Spleen (tissue), 11 donors: ENCODE measurements around the gene TRPV4. TPM values are rescaled to one million over a fixed set of nuclear protein-coding genes. Genes with fewer than 3 reads are reported as not detected.

ENCODE experiments used
- DNase-seq: peaks from one replicate; pipeline ENCODE4 v3.0.0-alpha.2; 2020
- H3K27ac ChIP-seq, 8 donors: fragments of 200-600 bp; sonication (generic) in 7 of 8; 1 replicate in 4 of 8; 2 replicates in 4 of 8; pipeline versions ENCODE4 v1.5.0 to v1.8.0; 2016 to 2021; ENCODE audit warnings: inconsistent platforms in 4 of 8, mild to moderate bottlenecking in 4 of 8, moderate library complexity in 1 of 8
- H3K27me3 ChIP-seq, 7 donors: fragments of 200-600 bp; sonication (generic) in 6 of 7; replicated peaks in 1 of 7; 1 replicate in 4 of 7; 2 replicates in 3 of 7; pipeline versions ENCODE4 v1.5.0 to v1.8.0; 2016 to 2021; ENCODE audit warnings: inconsistent platforms in 3 of 7, mild to moderate bottlenecking in 1 of 7
- H3K36me3 ChIP-seq, 6 donors: fragments of 200-600 bp; sonication (generic) in 5 of 6; 1 replicate in 4 of 6; 2 replicates in 2 of 6; pipeline versions ENCODE4 v1.5.0 to v1.8.0; 2016 to 2021; ENCODE audit warnings: inconsistent platforms in 2 of 6
- H3K4me1 ChIP-seq, 6 donors: fragments of 200-600 bp; sonication (generic) in 5 of 6; 1 replicate in 3 of 6; 2 replicates in 3 of 6; pipeline versions ENCODE4 v1.5.0 to v1.8.0; 2016 to 2021; ENCODE audit warnings: inconsistent platforms in 3 of 6
- H3K4me3 ChIP-seq, 8 donors: fragments of 200-600 bp; sonication (generic) in 7 of 8; 1 replicate in 4 of 8; 2 replicates in 4 of 8; pipeline versions ENCODE4 v1.5.0 to v1.8.0; 2016 to 2021; ENCODE audit warnings: inconsistent platforms in 4 of 8, mild to moderate bottlenecking in 4 of 8, moderate library complexity in 2 of 8
- H3K9me3 ChIP-seq, 8 donors: fragments of 200-600 bp; sonication (generic) in 7 of 8; 1 replicate in 4 of 8; 2 replicates in 4 of 8; pipeline versions ENCODE4 v1.5.0 to v1.8.0; 2016 to 2021; ENCODE audit warnings: inconsistent platforms in 4 of 8
- POLR2A ChIP-seq, 3 donors: fragments of 450-650 bp; IDR thresholded peaks; one replicate each; pipeline ENCODE4 v1.5.1; 2017; ENCODE audit warnings: antibody characterized with exemption in 3 of 3, mild to moderate bottlenecking in 1 of 3
- POLR2AphosphoS5 ChIP-seq, 3 donors: sonication (generic); formaldehyde crosslinking; IDR thresholded peaks; one replicate each; pipeline ENCODE4 v1.5.1; 2017; ENCODE audit warnings: antibody characterized with exemption in 3 of 3
- WGBS, 5 donors: extraction: QIAGEN DNeasy Blood & Tissue Kit in 3 of 5; methylation state at CpG; one replicate each; pipeline versions ENCODE4 v1.1.5 to v1.1.7; 2013 to 2018; 5-methylcytosine and 5-hydroxymethylcytosine counted together
- intact Hi-C: fragments of 100-400 bp; cut with DNase I; formaldehyde crosslinking; loops from one replicate; pipeline ENCODE4 v1.15.0; 2023; ENCODE audit warnings: low total_unique reads
- polyA plus RNA-seq, 3 donors: library from polyadenylated mRNA; stranded (reverse); fragments of 200-250 nt; gene quantifications; one replicate each; pipeline ENCODE4 v1.2.1, GENCODE V29; 2013
- total RNA-seq, 7 donors: library from RNA; depleted of rRNA in 3 of 7; stranded (reverse); fragments of >200 nt in 3 of 7; fragmentation: NEBNext Ultra II Directional in 4 of 7; extraction: Animal tissue kit (Norgen Biotek cat#: 25700) in 4 of 7; gene quantifications; one replicate each; pipeline versions ENCODE4 v1.1.0 to v1.2.1, GENCODE V29; 2016 to 2021
- TF ChIP-seq, protein P1 (sequence below), 11 experiments: fragments of 200-600 bp in 7 of 11; fragments of 450-650 bp in 4 of 11; sonication (generic) in 4 of 11; IDR thresholded peaks in 8 of 11; conservative IDR thresholded peaks in 3 of 11; 1 replicate in 7 of 11; 2 replicates in 4 of 11; pipeline versions ENCODE4 v1.4.0 to v1.8.0; 2016 to 2021; ENCODE audit warnings: antibody characterized with exemption in 11 of 11, inconsistent platforms in 4 of 11, mild to moderate bottlenecking in 1 of 11
- donor health status: healthy with polysubstance abuse.
- donor health status: DM: no; HTN: no; CAD: no; lungs with moderate emphysema.
- donor health status: DM: no; HTN: no; CAD: no.
- donor health status: Bipolar disorder and iron deficiency.
- donor health status: healthy.
- donor health status: DM: no; HTN: no; CAD: no.
- donor health status: DM: yes; HTN: yes; CAD: no.

Gene TRPV4
- total and polyA plus RNA-seq, 10 donors: 0.49 to 8.0 (median 4.4) TPM

DNA sequence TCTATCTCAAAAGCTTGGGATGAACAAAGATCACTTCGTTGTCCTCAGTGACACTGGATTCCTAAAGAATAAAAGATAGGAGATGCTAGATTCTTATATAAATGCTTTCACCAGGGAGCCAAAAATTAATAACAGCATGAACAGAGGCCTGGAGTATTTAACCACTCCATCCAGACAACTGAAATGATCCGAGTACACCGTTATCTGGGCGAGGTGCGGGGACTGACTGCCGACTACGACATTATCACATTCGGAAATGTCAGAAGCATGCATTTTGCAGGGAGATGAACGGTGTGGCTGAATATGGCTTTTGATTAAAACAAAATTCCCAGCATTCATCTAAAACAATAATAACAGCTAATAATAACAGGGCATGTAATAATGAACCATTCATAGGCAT, 56.6 kb downstream of the TRPV4 start:
- intact Hi-C loops: loop anchor here (5.0 to 10.0 kb wide), 3 partner anchors 62 to 344 kb away; partner anchors contain the start of gene FAM222A

DNA sequence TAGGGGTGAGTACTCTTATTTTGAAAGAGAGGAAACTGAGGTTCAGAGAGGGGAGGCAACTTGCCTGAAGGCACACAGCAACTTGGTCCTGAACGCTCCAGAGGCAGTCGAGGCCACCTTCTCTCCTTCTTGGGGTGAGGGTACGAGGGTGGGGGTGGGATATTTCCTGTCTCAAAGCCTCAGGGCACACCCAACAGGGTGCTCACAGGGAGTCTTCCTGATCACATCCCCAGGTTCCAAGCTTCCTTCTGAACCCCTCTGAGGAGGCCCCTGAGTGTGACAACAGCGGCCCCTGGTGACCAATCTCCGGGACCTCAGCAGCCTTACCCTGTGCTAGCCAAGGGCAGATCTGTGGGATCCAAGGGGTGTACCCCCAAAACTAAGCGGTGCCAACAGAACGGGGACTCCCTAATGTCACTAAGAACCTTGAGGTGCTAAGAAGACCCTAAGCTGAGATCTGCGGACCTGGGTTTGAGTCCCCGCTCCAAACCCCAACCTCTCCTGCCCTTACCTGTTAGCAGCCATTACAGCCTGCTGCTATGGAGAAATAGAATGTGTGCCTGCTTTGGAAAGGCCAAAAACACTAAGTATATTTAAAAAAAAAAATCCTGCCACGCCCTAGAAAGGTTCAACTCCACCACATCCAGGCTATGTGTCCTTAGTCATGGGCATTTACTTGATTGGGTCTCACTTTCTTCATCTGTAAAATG, 57.9 kb downstream of the TRPV4 start:
- H3K4me3 ChIP-seq: no peak overlapping the region
- DNase-seq: peak; percentile 87
- no peaks in the 10 kb centered on the region for H3K36me3 ChIP-seq
- H3K9me3 ChIP-seq: peaks cover 0 to 14% (median 11%) of the 10 kb centered on the region in 8 donors
- WGBS, 5 donors: 17 to 24% (median 21%) methylated on average over 8 to 10 of the region's 10 CpGs
- H3K27me3 ChIP-seq: peaks cover 0 to 6% (median 0%) of the 10 kb centered on the region in 7 donors
- TF ChIP-seq POLR2AphosphoS5 (IDR thresholded peaks at IDR 0.05) (peak in 2 of 3 donors; percentile 15 to 34), POLR2A (IDR thresholded peaks at IDR 0.05) (no peak)
- TF ChIP-seq, protein P1, sequence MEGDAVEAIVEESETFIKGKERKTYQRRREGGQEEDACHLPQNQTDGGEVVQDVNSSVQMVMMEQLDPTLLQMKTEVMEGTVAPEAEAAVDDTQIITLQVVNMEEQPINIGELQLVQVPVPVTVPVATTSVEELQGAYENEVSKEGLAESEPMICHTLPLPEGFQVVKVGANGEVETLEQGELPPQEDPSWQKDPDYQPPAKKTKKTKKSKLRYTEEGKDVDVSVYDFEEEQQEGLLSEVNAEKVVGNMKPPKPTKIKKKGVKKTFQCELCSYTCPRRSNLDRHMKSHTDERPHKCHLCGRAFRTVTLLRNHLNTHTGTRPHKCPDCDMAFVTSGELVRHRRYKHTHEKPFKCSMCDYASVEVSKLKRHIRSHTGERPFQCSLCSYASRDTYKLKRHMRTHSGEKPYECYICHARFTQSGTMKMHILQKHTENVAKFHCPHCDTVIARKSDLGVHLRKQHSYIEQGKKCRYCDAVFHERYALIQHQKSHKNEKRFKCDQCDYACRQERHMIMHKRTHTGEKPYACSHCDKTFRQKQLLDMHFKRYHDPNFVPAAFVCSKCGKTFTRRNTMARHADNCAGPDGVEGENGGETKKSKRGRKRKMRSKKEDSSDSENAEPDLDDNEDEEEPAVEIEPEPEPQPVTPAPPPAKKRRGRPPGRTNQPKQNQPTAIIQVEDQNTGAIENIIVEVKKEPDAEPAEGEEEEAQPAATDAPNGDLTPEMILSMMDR (IDR thresholded peaks at IDR 0.05 in 8 of 11, conservative IDR thresholded peaks at IDR 0.05 in 3 of 11): peak; percentile 47 to 90 (median 80)
- H3K27ac ChIP-seq: no peak overlapping the region
- intact Hi-C loops: loop anchor here (2.0 to 10.0 kb wide), 4 partner anchors 61 to 343 kb away; partner anchors contain the start of gene FAM222A
- H3K4me1 ChIP-seq: peaks cover 0 to 41% (median 16%) of the 10 kb centered on the region in 6 donors

More for the DNA sequence above, 56.6 kb downstream of the TRPV4 start:
- Histone ChIP-seq H3K4me3 (no peak overlapping the region), H3K27ac (no peak overlapping the region), H3K9me3 (peaks cover 0 to 14% (median 11%) of the 10 kb centered on the region in 8 donors), H3K4me1 (peaks cover 0 to 34% (median 16%) of the 10 kb centered on the region in 6 donors), H3K36me3 (no peaks in the 10 kb centered on the region), H3K27me3 (peaks cover 0 to 6% (median 0%) of the 10 kb centered on the region in 7 donors)
- TF ChIP-seq, protein P1 (IDR thresholded peaks at IDR 0.05 in 8 of 11, conservative IDR thresholded peaks at IDR 0.05 in 3 of 11): no peak
- TF ChIP-seq POLR2A (IDR thresholded peaks at IDR 0.05): no peak
- no peak for TF ChIP-seq POLR2AphosphoS5 (IDR thresholded peaks at IDR 0.05)
- WGBS, 5 donors: 83 to 91% (median 86%) methylated on average over 9 of the region's 9 CpGs
- DNase-seq: peak; percentile 4

- no peak overlapping the region for H3K27ac ChIP-seq
- peaks cover 0 to 41% (median 16%) of the 10 kb centered on the region in 6 donors for H3K4me1 ChIP-seq
- H3K4me3 ChIP-seq: peak overlapping the region in 2 of 8 donors; percentile 3 to 25
- intact Hi-C loops: loop anchor here (2.0 to 10.0 kb wide), 2 partner anchors 59 to 177 kb away; partner anchors contain the start of gene FAM222A
- DNase-seq: peak; percentile 70
- H3K27me3 ChIP-seq: peaks cover 0 to 6% (median 0%) of the 10 kb centered on the region in 7 donors
- peaks cover 0 to 2% (median under 1%) of the 10 kb centered on the region in 8 donors for H3K9me3 ChIP-seq
- 21 to 35% (median 23%) methylated on average over 20 to 21 of the region's 21 CpGs for WGBS, 5 donors
- H3K36me3 ChIP-seq: peaks cover 0 to 13% (median under 1%) of the 10 kb centered on the region in 6 donors
- TF ChIP-seq POLR2AphosphoS5 (IDR thresholded peaks at IDR 0.05): peak in 2 of 3 donors; percentile 39 to 54
- TF ChIP-seq, protein P1 (IDR thresholded peaks at IDR 0.05 in 8 of 11, conservative IDR thresholded peaks at IDR 0.05 in 3 of 11): no peak
Observed at GRCh38 chr12:109773384-109774011, 59.7 kb downstream of the TRPV4 start.
